A549 (cell line): Measurements from ENCODE around the gene SEC62.

Source experiments
- CEBPB ChIP-seq, 2 experiments: fragments of >200 bp in 1 of 2; sonication (Bioruptor Twin) in 1 of 2; formaldehyde crosslinking in 1 of 2; IDR thresholded peaks; 2 replicates each; pipeline ENCODE4 v1.6.1; 2012 to 2016
- CTCF ChIP-seq: fragments of >200 bp; sonication (Bioruptor Twin); formaldehyde crosslinking; IDR thresholded peaks from 3 replicates; pipeline ENCODE4 v1.5.1; 2016
- E2F6 ChIP-seq: IDR thresholded peaks from 2 replicates; pipeline ENCODE4 v1.6.1; 2012; ENCODE audit warnings: low read depth, borderline replicate concordance
- HDAC2 ChIP-seq: fragments of 200-600 bp; sonication (generic); IDR thresholded peaks from 2 replicates; pipeline ENCODE4 v1.6.1; 2016
- JUNB ChIP-seq: fragments of >200 bp; sonication (Bioruptor Twin); formaldehyde crosslinking; IDR thresholded peaks from 2 replicates; pipeline ENCODE4 v1.6.1; 2016
- MYC ChIP-seq: IDR thresholded peaks from 2 replicates; pipeline ENCODE4 v1.6.1; 2012; ENCODE audit warnings: mild to moderate bottlenecking, inconsistent platforms, low read length, improper control_type of control experiment, borderline replicate concordance
- POLR2A ChIP-seq: IDR thresholded peaks from 2 replicates; pipeline ENCODE4 v1.6.1; 2012; ENCODE audit warnings: mild to moderate bottlenecking, low read length
- RNF2 ChIP-seq: fragments of 200-600 bp; sonication (generic); IDR thresholded peaks from 2 replicates; pipeline ENCODE4 v1.6.1; 2016; ENCODE audit warnings: low read depth, mild to moderate bottlenecking, antibody characterized with exemption, moderate library complexity, borderline replicate concordance
- TF ChIP-seq, protein P1 (sequence below): fragments of 250-450 bp; sonication (Bioruptor Pico); IDR thresholded peaks from 2 replicates; pipeline ENCODE4 v1.5.0; 2021; ENCODE audit warnings: mild to moderate bottlenecking, moderate library complexity, borderline replicate concordance

GRCh38 chr3:170033489-170033888, 66.9 kb downstream of the SEC62 start:
- TF ChIP-seq POLR2A (no peak), CEBPB (IDR thresholded peaks at IDR 0.05) (no peak), CTCF (no peak), RNF2 (no peak), MYC (no peak), E2F6 (no peak), JUNB (no peak), HDAC2 (no peak)
- TF ChIP-seq, protein P1, sequence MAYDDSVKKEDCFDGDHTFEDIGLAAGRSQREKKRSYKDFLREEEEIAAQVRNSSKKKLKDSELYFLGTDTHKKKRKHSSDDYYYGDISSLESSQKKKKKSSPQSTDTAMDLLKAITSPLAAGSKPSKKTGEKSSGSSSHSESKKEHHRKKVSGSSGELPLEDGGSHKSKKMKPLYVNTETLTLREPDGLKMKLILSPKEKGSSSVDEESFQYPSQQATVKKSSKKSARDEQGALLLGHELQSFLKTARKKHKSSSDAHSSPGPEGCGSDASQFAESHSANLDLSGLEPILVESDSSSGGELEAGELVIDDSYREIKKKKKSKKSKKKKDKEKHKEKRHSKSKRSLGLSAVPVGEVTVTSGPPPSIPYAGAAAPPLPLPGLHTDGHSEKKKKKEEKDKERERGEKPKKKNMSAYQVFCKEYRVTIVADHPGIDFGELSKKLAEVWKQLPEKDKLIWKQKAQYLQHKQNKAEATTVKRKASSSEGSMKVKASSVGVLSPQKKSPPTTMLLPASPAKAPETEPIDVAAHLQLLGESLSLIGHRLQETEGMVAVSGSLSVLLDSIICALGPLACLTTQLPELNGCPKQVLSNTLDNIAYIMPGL (CRISPR knock-in tag): no peak
